ENCODE measurements around the gene VPS11. TPM values are rescaled to one million over a fixed set of nuclear protein-coding genes. Genes with fewer than 3 reads are reported as not detected.
A peak's percentile ranks its signal among the peaks of the same experiment; 100 is the strongest.

The VPS11 gene
- polyA plus RNA-seq, 2 of the 4 experiments (the other 2 are of a cell fraction) = 4.6 to 12.0 TPM

GRCh38 chr11:119107538-119108145 lies 40.0 kb downstream of the VPS11 start:
- peaks cover 25% of the 10 kb centered on the region for H3K4me1 ChIP-seq
- WGBS (ENCODE audit: missing lambda C conversion rate) = no CpG with 5 or more reads among the region's 65 CpGs
- ATAC-seq = peak; percentile 53 to 57
- POLR2A ChIA-PET = interaction anchor here (1.3 to 2.0 kb wide), 3 partner anchors 13 to 23 kb away, joined by 3 to 11 read pairs (median 8); partner anchors contain the start of genes HINFP and HMBS
- CTCF ChIA-PET = interaction anchor here (1.1 to 2.9 kb wide), 7 partner anchors 9 to 216 kb away, joined by 3 to 9 read pairs (median 5); a partner anchor contains a TSS
- H3K4me2 ChIP-seq = peak overlapping the region; percentile 82
- 0 out of 2 replicates have a peak, but pooled peaks have one; percentile 5 for TF ChIP-seq MAX (IDR thresholded peaks at IDR 0.05)
- 0 out of 2 replicates have a peak, but pooled peaks have one; percentile 10 for TF ChIP-seq PHF8 (IDR thresholded peaks at IDR 0.05; ENCODE audit: borderline replicate concordance, low read depth)
- no peak for TF ChIP-seq CHD2 (IDR thresholded peaks at IDR 0.05; ENCODE audit: low read length, partially characterized antibody)
- H3K9me3 ChIP-seq = no peaks in the 10 kb centered on the region
- FAIRE-seq = no peak
- peak overlapping the region; percentile 68 to 90 for H3K27ac ChIP-seq
- H3K4me3 ChIP-seq = peak overlapping the region; percentile 86
- no peak for DNase-seq (ENCODE audit: low read depth in 1 of 2, low spot score in 1 of 2)

GRCh38 chr11:119108146-119108856 lies 40.7 kb downstream of the VPS11 start:
- ATAC-seq (no peak), FAIRE-seq (no peak), DNase-seq (ENCODE audit: low read depth in 1 of 2, low spot score in 1 of 2) (no peak)
- Histone ChIP-seq H3K27ac (peak overlapping the region; percentile 68 to 90), H3K4me1 (peaks cover 21% of the 10 kb centered on the region), H3K9me3 (no peaks in the 10 kb centered on the region), H3K4me3 (peak overlapping the region; percentile 86), H3K4me2 (peak overlapping the region; percentile 82)
- 44% methylated on average over 8 of the region's 8 CpGs for WGBS (ENCODE audit: missing lambda C conversion rate)
- CTCF ChIA-PET = interaction anchor here (0.6 to 2.9 kb wide), 7 partner anchors 9 to 216 kb away, joined by 3 to 9 read pairs (median 4); a partner anchor contains a TSS
- POLR2A ChIA-PET = interaction anchor here (2.0 kb wide), 1 partner anchor 13 kb away, joined by 11 read pairs; the partner anchor contains the start of gene HINFP
- no peak for TF ChIP-seq ZFP36 (IDR thresholded peaks at IDR 0.05; ENCODE audit: borderline replicate concordance, partially characterized antibody)
- TF ChIP-seq EP300 (IDR thresholded peaks at IDR 0.05) = no peak
- TF ChIP-seq ZC3H11A (IDR thresholded peaks at IDR 0.05) = no peak
- TF ChIP-seq POLR2A (IDR thresholded peaks at IDR 0.05; ENCODE audit: low read length) = no peak
- TF ChIP-seq HOXB13 (CRISPR knock-in tag; IDR thresholded peaks at IDR 0.05; ENCODE audit: low read depth) = no peak
- TF ChIP-seq PHF8 (IDR thresholded peaks at IDR 0.05; ENCODE audit: borderline replicate concordance, low read depth) = no peak
- TF ChIP-seq USF2 (IDR thresholded peaks at IDR 0.05) = no peak
- no peak for TF ChIP-seq NPAS2 (CRISPR knock-in tag; IDR thresholded peaks at IDR 0.05; ENCODE audit: borderline replicate concordance)
- no peak for TF ChIP-seq ATOH8 (CRISPR knock-in tag; IDR thresholded peaks at IDR 0.05; ENCODE audit: low read depth)
- TF ChIP-seq HMGXB4 (CRISPR knock-in tag; IDR thresholded peaks at IDR 0.05; ENCODE audit: borderline replicate concordance) = no peak
- TF ChIP-seq KDM1A (IDR thresholded peaks at IDR 0.05; ENCODE audit: low read depth) = no peak
- no peak for TF ChIP-seq CHD4 (IDR thresholded peaks at IDR 0.05; ENCODE audit: borderline replicate concordance)
- TF ChIP-seq CEBPB (IDR thresholded peaks at IDR 0.05) = no peak
- TF ChIP-seq GATA3 (IDR thresholded peaks at IDR 0.05; ENCODE audit: borderline replicate concordance) = no peak
- TF ChIP-seq CHD2 (IDR thresholded peaks at IDR 0.05; ENCODE audit: low read length, partially characterized antibody) = no peak
- no peak for TF ChIP-seq PBX3 (IDR thresholded peaks at IDR 0.05)
- no peak for TF ChIP-seq SREBF2 (IDR thresholded peaks at IDR 0.05)
- TF ChIP-seq FOSL2 (IDR thresholded peaks at IDR 0.05) = no peak
- no peak for TF ChIP-seq FOSL2 (CRISPR knock-in tag; IDR thresholded peaks at IDR 0.05)
